ENCODE measurements around the gene ATP8A2. TPM values are rescaled to one million over a fixed set of nuclear protein-coding genes. Genes with fewer than 3 reads are reported as not detected.

The ATP8A2 gene
- total RNA-seq, 2 donors from 2014 or later = 0.08 to 0.19 TPM

DNA sequence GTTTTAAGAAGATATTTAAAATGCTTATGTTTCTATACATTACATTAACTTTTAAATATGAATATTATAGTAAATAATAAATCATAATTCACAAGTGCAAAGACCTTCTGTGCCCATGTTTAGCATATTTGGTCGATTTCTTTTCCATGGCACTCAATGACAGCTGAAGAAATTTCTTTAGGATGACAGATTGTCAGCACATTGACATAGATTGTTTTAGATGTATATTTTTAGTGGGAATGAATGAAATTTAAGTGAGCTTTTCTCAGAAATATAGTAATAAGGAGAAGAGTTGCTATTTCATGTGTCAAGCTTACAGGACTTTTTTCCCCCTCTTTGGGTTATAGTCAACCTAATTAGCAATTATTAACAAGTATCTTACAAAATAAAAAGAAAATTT is 423.5 kb downstream of the ATP8A2 start:
- Histone ChIP-seq H3K27ac (no peak overlapping the region), H3K4me1 (no peaks in the 10 kb centered on the region), H3K9me3 (no peaks in the 10 kb centered on the region), H3K4me3 (no peak overlapping the region), H3K27me3 (no peaks in the 10 kb centered on the region), H3K36me3 (no peaks in the 10 kb centered on the region)
- no peak for DNase-seq (ENCODE audit: low spot score)
- TF ChIP-seq, protein P1, sequence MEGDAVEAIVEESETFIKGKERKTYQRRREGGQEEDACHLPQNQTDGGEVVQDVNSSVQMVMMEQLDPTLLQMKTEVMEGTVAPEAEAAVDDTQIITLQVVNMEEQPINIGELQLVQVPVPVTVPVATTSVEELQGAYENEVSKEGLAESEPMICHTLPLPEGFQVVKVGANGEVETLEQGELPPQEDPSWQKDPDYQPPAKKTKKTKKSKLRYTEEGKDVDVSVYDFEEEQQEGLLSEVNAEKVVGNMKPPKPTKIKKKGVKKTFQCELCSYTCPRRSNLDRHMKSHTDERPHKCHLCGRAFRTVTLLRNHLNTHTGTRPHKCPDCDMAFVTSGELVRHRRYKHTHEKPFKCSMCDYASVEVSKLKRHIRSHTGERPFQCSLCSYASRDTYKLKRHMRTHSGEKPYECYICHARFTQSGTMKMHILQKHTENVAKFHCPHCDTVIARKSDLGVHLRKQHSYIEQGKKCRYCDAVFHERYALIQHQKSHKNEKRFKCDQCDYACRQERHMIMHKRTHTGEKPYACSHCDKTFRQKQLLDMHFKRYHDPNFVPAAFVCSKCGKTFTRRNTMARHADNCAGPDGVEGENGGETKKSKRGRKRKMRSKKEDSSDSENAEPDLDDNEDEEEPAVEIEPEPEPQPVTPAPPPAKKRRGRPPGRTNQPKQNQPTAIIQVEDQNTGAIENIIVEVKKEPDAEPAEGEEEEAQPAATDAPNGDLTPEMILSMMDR (IDR thresholded peaks at IDR 0.05) = no peak

DNA sequence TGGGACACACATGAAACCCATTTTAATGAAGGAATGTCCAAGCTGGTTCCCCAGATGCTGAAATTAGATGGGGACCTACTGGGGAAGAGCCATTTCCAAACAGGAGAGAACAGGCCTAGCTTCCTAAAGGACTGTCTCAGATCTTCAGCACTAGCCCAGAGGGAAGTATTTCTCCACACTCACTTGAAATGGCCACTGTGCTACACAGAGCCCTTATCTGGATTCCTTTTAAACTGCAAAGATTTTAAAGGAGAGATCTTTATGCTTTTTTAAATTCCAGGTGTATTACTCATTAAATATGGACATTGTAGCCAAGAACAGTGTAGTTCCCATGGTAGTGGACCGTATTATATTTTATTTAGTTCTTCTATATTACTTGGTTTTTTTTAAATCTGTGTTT is 424.7 kb downstream of the ATP8A2 start:
- Histone ChIP-seq H3K9me3 (no peaks in the 10 kb centered on the region), H3K27me3 (no peaks in the 10 kb centered on the region), H3K4me3 (no peak overlapping the region), H3K27ac (no peak overlapping the region), H3K36me3 (no peaks in the 10 kb centered on the region), H3K4me1 (no peaks in the 10 kb centered on the region)
- no peak for DNase-seq (ENCODE audit: low spot score)
- TF ChIP-seq, protein P1 (IDR thresholded peaks at IDR 0.05) = no peak

DNA sequence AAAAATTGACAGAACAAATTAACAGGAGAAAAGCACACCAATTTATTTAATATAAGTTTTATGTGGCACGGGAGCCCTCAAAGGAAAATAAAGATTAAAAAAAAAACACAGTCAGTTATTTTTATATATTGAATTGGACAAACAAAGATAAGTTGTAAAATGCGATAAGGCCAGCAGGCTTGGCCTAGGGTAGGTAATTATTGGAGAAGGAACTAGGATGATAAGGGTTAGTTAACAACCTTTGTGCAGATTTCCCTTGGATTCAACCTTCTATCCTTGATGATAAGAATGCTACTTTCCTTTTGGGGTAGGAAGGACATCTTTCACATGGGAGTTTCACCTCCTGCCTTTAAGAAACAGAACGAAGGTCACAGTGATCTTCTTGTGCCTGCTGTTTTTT is 427.2 kb downstream of the ATP8A2 start:
- no peak for DNase-seq (ENCODE audit: low spot score)
- no peak overlapping the region for H3K27ac ChIP-seq
- H3K4me3 ChIP-seq = no peak overlapping the region
- H3K9me3 ChIP-seq = no peaks in the 10 kb centered on the region
- no peaks in the 10 kb centered on the region for H3K36me3 ChIP-seq
- no peaks in the 10 kb centered on the region for H3K27me3 ChIP-seq
- TF ChIP-seq, protein P1 (IDR thresholded peaks at IDR 0.05) = no peak
- no peaks in the 10 kb centered on the region for H3K4me1 ChIP-seq

DNA sequence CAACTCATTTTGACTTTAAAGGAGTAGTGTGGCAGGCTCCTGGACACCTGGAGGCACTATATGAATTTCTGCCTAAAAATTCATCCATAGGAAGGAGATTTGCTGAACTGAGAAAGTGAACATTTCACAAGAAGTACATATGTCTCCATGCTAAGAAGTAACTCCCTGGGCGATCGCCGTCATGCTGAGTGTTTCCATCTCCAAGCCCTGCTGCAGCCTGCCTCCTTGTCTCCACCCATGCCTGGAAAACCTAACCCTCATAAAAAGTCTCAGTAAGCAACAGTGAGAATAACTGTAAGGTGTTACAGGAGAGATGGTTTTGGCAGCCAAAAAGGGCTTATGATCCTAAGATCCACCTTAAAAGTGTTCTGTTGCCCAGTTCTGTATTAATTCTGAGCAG is 428.7 kb downstream of the ATP8A2 start:
- no peaks in the 10 kb centered on the region for H3K4me1 ChIP-seq
- no peak overlapping the region for H3K27ac ChIP-seq
- H3K9me3 ChIP-seq = no peaks in the 10 kb centered on the region
- TF ChIP-seq, protein P1 (IDR thresholded peaks at IDR 0.05) = no peak
- no peak for DNase-seq (ENCODE audit: low spot score)
- H3K36me3 ChIP-seq = no peaks in the 10 kb centered on the region
- no peak overlapping the region for H3K4me3 ChIP-seq
- no peaks in the 10 kb centered on the region for H3K27me3 ChIP-seq

DNA sequence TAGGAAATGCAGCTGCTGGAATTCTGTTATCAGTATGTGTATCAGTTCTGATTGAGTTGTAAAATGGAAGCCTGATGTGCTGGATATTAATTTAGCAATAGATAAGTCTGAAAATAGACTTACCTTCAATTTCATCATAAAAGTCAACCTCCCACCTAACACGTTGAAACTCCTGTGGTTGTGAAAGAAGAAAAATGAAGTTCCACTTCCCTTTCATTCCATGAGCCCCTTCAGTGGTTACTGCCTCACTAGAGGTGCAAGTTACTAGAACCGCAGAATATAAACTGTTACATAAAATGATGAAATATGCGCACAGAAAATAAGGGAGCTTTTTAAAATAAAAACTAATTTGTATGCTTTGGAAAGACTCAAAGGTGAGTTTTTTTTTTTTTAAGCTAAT is 430.8 kb downstream of the ATP8A2 start:
- DNase-seq (ENCODE audit: low spot score) = no peak
- Histone ChIP-seq H3K36me3 (no peaks in the 10 kb centered on the region), H3K27me3 (no peaks in the 10 kb centered on the region), H3K4me1 (no peaks in the 10 kb centered on the region), H3K9me3 (no peaks in the 10 kb centered on the region), H3K4me3 (no peak overlapping the region), H3K27ac (no peak overlapping the region)
- TF ChIP-seq, protein P1 (IDR thresholded peaks at IDR 0.05) = no peak

DNA sequence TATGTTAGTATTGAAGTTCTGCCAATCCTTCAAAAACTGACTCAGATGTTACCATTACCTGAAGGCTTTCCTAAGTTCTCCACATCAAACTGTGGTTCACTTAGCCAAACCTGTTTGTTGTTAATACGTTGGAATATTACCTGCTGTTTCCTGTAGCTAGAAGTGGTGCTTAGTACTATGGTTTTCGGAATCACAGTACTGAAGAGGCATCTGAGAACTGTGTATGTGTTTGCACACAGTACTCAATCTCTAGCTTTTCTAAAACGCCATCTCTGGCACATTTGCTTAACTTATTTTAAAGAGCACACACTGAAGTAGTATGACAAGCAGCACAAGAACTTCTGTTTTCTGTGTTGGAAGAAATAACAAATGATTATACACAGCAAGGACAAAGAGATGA is 431.9 kb downstream of the ATP8A2 start:
- no peak overlapping the region for H3K4me3 ChIP-seq
- no peaks in the 10 kb centered on the region for H3K4me1 ChIP-seq
- no peaks in the 10 kb centered on the region for H3K9me3 ChIP-seq
- TF ChIP-seq, protein P1 (IDR thresholded peaks at IDR 0.05) = no peak
- no peak overlapping the region for H3K27ac ChIP-seq
- no peaks in the 10 kb centered on the region for H3K36me3 ChIP-seq
- no peak for DNase-seq (ENCODE audit: low spot score)
- no peaks in the 10 kb centered on the region for H3K27me3 ChIP-seq
